Fibroblast of villous mesenchyme (primary cell): ENCODE data around the gene TRIM67. TPM values are rescaled to one million over a fixed set of nuclear protein-coding genes. Genes with fewer than 3 reads are reported as not detected.
"Not testable (repeated sequence)": the region's sequence is repeated elsewhere in the genome, so short reads cannot be mapped to it uniquely, and the experiment has no call there.

Source experiments
- DNase-seq: peaks from one replicate; pipeline ENCODE4 v3.0.0-alpha.2; 2010; ENCODE audit warnings: low read depth
- H3K4me3 ChIP-seq: 2 replicates; pipeline ENCODE4 v1.5.1; 2011; ENCODE audit warnings: low read depth, mild to moderate bottlenecking, low read length
- total RNA-seq: library from RNA; depleted of rRNA; stranded (reverse); fragments of >200 nt; gene quantifications from 2 replicates; pipeline ENCODE4 v1.2.3, GENCODE V29; 2012
- TF ChIP-seq, protein P1 (sequence below): IDR thresholded peaks from 2 replicates; pipeline ENCODE4 v1.5.1; 2012; ENCODE audit warnings: low read depth, mild to moderate bottlenecking, low read length; ENCODE audit not compliant: insufficient read depth

TRIM67 gene
- total RNA-seq, 1 donor = not detected

DNA sequence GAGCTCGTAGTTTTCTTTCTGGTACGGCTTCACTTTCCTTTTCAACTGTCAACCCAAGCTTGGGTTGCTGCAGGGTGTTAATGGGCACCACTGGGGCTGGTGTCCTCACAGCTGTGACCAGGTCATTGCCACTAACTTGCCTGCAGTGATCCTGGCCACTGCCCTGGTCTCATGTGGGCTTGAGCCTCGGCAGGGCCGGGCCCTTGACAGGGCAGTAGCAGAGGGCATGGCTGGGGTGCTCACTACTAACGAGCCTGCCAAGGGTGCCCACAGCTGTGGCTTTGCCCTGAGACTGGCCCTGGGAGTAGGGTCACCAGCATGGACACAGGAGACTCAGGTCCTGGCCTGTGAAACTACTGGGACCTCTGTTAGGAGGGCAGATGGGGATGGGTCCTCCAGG, 47.7 kb downstream of the TRIM67 start:
- DNase-seq = no peak
- TF ChIP-seq, protein P1, sequence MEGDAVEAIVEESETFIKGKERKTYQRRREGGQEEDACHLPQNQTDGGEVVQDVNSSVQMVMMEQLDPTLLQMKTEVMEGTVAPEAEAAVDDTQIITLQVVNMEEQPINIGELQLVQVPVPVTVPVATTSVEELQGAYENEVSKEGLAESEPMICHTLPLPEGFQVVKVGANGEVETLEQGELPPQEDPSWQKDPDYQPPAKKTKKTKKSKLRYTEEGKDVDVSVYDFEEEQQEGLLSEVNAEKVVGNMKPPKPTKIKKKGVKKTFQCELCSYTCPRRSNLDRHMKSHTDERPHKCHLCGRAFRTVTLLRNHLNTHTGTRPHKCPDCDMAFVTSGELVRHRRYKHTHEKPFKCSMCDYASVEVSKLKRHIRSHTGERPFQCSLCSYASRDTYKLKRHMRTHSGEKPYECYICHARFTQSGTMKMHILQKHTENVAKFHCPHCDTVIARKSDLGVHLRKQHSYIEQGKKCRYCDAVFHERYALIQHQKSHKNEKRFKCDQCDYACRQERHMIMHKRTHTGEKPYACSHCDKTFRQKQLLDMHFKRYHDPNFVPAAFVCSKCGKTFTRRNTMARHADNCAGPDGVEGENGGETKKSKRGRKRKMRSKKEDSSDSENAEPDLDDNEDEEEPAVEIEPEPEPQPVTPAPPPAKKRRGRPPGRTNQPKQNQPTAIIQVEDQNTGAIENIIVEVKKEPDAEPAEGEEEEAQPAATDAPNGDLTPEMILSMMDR = no peak
- H3K4me3 ChIP-seq = no peak overlapping the region

DNA sequence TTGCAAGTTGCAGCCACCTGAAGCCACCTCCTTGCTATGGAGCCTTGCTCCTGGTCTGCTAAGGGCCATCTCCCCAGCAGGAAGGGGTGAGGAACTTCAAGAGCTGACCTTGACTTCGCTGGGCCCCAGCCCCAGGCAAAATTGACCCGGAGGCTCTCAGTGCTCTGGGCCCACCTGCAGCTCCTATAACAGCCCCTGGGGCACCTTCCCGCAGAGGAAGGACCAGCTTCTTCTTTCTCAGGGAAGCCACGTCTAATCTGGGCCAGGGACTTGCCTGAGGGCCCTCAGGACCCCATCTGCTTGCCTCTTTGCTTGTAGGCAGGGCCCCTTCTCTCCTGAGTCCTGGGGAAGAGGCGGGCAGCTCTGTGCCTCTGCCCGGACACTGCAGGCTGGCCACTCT, 48.3 kb downstream of the TRIM67 start:
- H3K4me3 ChIP-seq = no peak overlapping the region
- TF ChIP-seq, protein P1 = no peak

DNA sequence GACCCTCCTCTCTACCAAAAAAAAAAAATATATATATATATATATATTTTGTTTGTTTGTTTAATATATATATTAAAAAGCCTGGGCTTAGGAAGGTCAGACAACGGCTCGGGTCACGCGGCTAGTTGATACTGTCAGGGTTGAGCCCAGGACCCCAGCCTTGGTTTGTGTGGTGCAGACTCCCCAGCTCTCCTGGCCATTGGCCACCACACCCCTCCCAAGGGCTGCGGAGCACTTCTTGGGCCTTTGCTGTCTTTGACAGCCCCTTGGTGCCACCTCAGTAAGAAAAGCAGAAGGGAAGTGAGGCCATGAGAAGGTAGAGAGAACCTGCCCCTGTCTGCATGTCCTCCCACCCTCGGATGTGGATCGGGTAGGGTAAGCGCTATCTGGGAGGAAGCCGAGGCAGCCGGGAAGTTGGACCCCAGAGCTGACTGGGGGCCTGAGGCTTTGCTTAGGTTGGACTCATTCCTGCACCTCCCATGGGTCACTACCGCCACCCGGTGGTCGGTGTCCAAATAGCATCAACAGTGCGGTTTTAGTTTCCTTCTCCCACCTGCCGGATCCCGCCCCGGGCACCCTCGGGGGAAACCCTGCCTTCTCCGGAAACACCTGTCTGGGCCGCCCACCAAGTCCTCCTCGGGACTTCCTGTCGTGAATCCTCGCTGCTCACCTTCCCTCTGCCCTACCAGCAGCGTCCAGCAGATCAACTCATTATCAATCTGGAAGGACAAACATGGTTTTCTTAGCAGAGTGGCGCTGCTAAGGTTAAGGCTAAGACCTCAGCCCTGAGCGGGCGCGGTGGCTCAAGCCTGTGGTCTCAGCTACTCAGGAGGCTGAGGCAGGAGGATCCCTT, 49.4 kb downstream of the TRIM67 start:
- H3K4me3 ChIP-seq = peak overlapping the region; percentile 58
- TF ChIP-seq, protein P1 = peak; percentile 93
- DNase-seq = peak; percentile 60

More for the DNA sequence above, 48.3 kb downstream of the TRIM67 start:
- DNase-seq = no peak

DNA sequence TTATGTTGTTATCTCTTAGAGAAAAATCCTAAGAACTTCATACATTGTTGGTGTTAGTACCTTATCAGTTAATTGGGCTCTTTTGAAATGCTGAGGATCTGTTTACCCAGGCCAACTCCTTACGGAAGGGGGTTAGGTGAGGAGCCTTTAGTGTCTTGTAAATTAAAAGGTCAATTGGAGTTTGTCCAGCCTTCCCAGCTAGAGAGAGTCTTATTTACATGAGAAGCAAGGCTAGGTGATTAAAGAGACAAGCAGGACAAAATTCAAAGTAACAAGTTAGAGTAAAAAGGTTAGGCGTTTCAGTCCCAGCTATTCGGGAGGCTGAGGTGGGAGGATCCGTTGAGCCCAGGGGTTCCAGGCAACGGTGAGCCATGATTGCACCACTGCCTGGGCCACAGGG, 50.4 kb downstream of the TRIM67 start:
- not testable (repeated sequence) for DNase-seq, H3K4me3 ChIP-seq

DNA sequence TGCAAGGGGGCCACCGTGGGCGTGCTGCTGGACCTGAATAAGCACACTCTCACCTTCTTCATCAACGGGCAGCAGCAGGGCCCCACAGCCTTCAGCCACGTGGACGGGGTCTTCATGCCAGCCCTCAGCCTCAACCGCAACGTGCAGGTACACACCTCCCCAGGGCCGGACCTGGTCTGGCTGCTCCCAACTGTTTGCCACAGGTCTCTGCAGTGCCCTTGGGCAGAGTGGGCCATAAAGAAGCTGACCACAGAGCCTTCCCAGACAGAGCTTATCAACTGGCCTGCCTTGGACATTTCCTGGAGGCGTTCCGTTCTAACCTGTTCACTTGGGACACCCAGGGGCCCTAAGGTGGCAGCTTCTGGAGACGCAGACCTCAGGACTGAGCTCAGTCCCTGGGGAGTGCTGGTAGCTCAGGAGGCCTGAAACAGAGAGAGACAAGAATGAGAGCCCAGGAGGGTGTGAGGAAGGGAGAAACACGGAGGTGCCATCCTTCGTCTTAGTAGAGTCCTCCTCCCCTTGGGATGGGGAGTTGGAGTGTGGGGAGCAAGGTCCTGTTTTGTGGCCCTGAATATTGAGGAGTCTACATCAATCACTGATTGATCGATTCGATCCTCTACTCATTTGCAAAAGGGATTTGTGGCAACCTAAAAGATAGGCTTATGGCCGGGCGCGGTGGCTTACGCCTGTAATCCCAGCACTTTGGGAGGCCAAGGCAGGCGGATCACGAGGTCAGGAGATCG, 52.1 kb downstream of the TRIM67 start:
- no peak for DNase-seq
- TF ChIP-seq, protein P1 = no peak
- no peak overlapping the region for H3K4me3 ChIP-seq

DNA sequence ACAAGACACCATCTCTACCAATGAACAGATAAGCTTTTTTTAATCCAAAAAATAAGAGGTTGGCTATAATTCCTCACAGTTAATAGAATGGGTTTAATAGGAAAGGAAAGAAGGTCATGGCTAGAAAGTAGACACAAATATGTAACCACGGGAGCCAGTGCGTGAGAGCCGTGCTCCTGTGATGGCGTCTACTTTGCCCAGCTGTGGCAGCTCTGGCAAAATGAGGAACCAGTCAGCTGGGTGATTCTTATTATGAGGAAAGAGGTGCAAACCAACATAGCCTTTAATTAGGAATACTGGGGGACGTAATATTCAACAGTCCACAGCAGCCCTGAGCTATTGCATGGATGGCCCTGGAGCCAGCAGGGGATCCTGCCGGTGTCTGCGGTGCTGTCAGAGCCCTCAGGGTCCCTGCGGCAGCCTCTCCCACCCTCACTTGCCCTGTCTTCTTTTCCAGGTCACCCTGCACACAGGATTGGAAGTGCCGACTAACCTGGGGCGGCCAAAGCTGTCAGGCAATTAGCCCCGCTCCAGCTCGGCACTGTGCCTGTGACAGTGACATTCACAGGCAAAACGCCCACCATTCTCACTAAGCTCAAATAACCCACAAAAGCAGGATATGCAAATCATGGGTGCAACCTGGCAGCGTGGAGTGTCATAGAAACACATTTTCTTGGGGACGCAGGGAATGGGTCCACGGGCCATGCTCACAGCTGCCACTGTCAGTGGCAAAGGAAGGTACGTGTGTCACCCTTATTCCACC, 53.2 kb downstream of the TRIM67 start:
- DNase-seq = no peak
- H3K4me3 ChIP-seq = no peak overlapping the region
- TF ChIP-seq, protein P1 = no peak
